CD4-positive, alpha-beta T cell treated with Interferon alpha-2 for 1 hour (primary cell): ENCODE data around the gene FYTTD1.

ENCODE experiments used
- DNase-seq, 2 donors: peaks; one replicate each; pipeline ENCODE4 v3.0.0-alpha.2; 2020 to 2022

Gene FYTTD1

GRCh38 chr3:197737749-197738462 lies 11.8 kb upstream of the FYTTD1 start:
- DNase-seq, result no peak

- no peak for DNase-seq
Measured at GRCh38 chr3:197742787-197743186, 6.9 kb upstream of the FYTTD1 start.

GRCh38 chr3:197746209-197746608 lies 3.5 kb upstream of the FYTTD1 start:
- DNase-seq, result no peak

- DNase-seq, result peak; percentile 12 to 32
Measured at GRCh38 chr3:197746801-197747237, 2.9 kb upstream of the FYTTD1 start.

GRCh38 chr3:197748597-197749314 lies 927 bp upstream of the FYTTD1 start:
- no peak for DNase-seq

- DNase-seq, result peak; percentile 67 to 68
Measured at GRCh38 chr3:197749315-197749600, 425 bp upstream of the FYTTD1 start.

- peak; percentile 63 to 73 for DNase-seq
Measured at GRCh38 chr3:197750396-197750831, 731 bp downstream of the FYTTD1 start.

GRCh38 chr3:197750858-197751737 lies 1.4 kb downstream of the FYTTD1 start:
- peak; percentile 32 to 52 for DNase-seq

GRCh38 chr3:197752107-197752506 lies 2.4 kb downstream of the FYTTD1 start:
- DNase-seq, result no peak

GRCh38 chr3:197753263-197753662 lies 3.6 kb downstream of the FYTTD1 start:
- DNase-seq, result peak in 1 of 2 donors; percentile 15

- DNase-seq, result no peak
Measured at GRCh38 chr3:197756704-197757103, 7.0 kb downstream of the FYTTD1 start.

GRCh38 chr3:197758512-197758911 lies 8.8 kb downstream of the FYTTD1 start:
- no peak for DNase-seq

GRCh38 chr3:197761784-197762183 lies 12.1 kb downstream of the FYTTD1 start:
- no peak for DNase-seq

GRCh38 chr3:197775317-197775716 lies 25.6 kb downstream of the FYTTD1 start:
- DNase-seq, result no peak

GRCh38 chr3:197782230-197782629 lies 32.5 kb downstream of the FYTTD1 start:
- DNase-seq, result no peak

GRCh38 chr3:197784019-197784585 lies 34.4 kb downstream of the FYTTD1 start:
- no peak for DNase-seq

- no peak for DNase-seq
Measured at GRCh38 chr3:197787412-197787811, 37.7 kb downstream of the FYTTD1 start.

GRCh38 chr3:197789309-197789708 lies 39.6 kb downstream of the FYTTD1 start:
- no peak for DNase-seq

GRCh38 chr3:197790033-197790432 lies 40.4 kb downstream of the FYTTD1 start:
- no peak for DNase-seq

- DNase-seq, result peak; percentile 81 to 85
Measured at GRCh38 chr3:197791113-197791891, 41.6 kb downstream of the FYTTD1 start, which contains the start of gene LRCH3. TSS of gene LRCH3 (plus strand) at chr3:197791254. CDS start at chr3:197791279, 25 bp downstream.

GRCh38 chr3:197791892-197792647 lies 42.4 kb downstream of the FYTTD1 start:
- peak; percentile 20 to 55 for DNase-seq
